CD4-positive, alpha-beta memory T cell (primary cell): ENCODE results near the gene SLC39A5. TPM values are rescaled to one million over a fixed set of nuclear protein-coding genes. Genes with fewer than 3 reads are reported as not detected.
A peak's percentile ranks its signal among the peaks of the same experiment; 100 is the strongest.

Experiments
- CTCF ChIA-PET: fragments of 350-600 bp; sonication (Branson Sonifier 250); formaldehyde crosslinking; loops from one replicate; lab custom pipeline; 2021; ENCODE audit warnings: inconsistent platforms; ENCODE audit not compliant: partially characterized antibody; lab: Charles Lee
- POLR2A ChIA-PET: fragments of 350-600 bp; sonication (Branson Sonifier 250); formaldehyde crosslinking; loops from one replicate; lab custom pipeline; 2021; ENCODE audit not compliant: partially characterized antibody; lab: Charles Lee
- DNase-seq, 5 donors: peaks; one replicate each; pipeline versions ENCODE4 v3.0.0 to v3.0.0-alpha.2; 2020 to 2022; ENCODE audit warnings: mixed read lengths in 1 of 5
- H3K27ac ChIP-seq: one replicate; pipeline ENCODE4 v1.7.0; 2013; ENCODE audit warnings: low read depth, low read length
- H3K27me3 ChIP-seq: 2 replicates; pipeline ENCODE4 v1.7.0; 2013; ENCODE audit warnings: mild to moderate bottlenecking, low read length, moderate library complexity; ENCODE audit not compliant: insufficient read depth
- H3K36me3 ChIP-seq: 2 replicates; pipeline ENCODE4 v1.7.0; 2013; ENCODE audit warnings: mild to moderate bottlenecking, low read length, moderate library complexity; ENCODE audit not compliant: insufficient read depth
- H3K4me1 ChIP-seq: 2 replicates; pipeline ENCODE4 v1.7.0; 2013; ENCODE audit warnings: mild to moderate bottlenecking, low read length, moderate library complexity; ENCODE audit not compliant: insufficient read depth
- H3K4me3 ChIP-seq, 2 donors: one replicate each; pipeline ENCODE4 v1.7.0; 2013; ENCODE audit warnings: low read length in 2 of 2, mild to moderate bottlenecking in 1 of 2
- H3K9me3 ChIP-seq, 2 donors: one replicate each; pipeline ENCODE4 v1.7.0; 2013; ENCODE audit warnings: low read length in 2 of 2, control low read depth in 1 of 2; ENCODE audit not compliant: control insufficient read depth in 1 of 2
- H3K27ac Mint-ChIP-seq, 7 donors: one replicate each; pipeline ENCODE4 v1.8.0; 2020 to 2021; ENCODE audit warnings: mixed read lengths in 7 of 7, mild to moderate bottlenecking in 6 of 7, inconsistent platforms in 3 of 7, moderate library complexity in 3 of 7
- H3K27me3 Mint-ChIP-seq, 2 donors: one replicate each; pipeline ENCODE4 v1.8.0; 2020 to 2021; ENCODE audit warnings: mixed read lengths in 2 of 2
- H3K36me3 Mint-ChIP-seq, 2 donors: one replicate each; pipeline ENCODE4 v1.8.0; 2020 to 2021; ENCODE audit warnings: mixed read lengths in 2 of 2, inconsistent platforms in 1 of 2, mild to moderate bottlenecking in 1 of 2
- H3K4me1 Mint-ChIP-seq, 4 donors: one replicate each; pipeline ENCODE4 v1.8.0; 2020 to 2021; ENCODE audit warnings: mixed read lengths in 4 of 4, mild to moderate bottlenecking in 1 of 4
- H3K4me3 Mint-ChIP-seq, 8 donors: one replicate each; pipeline ENCODE4 v1.8.0; 2020 to 2021; ENCODE audit warnings: mixed read lengths in 8 of 8, mild to moderate bottlenecking in 7 of 8, moderate library complexity in 6 of 8, inconsistent platforms in 3 of 8
- H3K9me3 Mint-ChIP-seq, 8 donors: one replicate each; pipeline ENCODE4 v1.8.0; 2020 to 2021; ENCODE audit warnings: mixed read lengths in 8 of 8, mild to moderate bottlenecking in 5 of 8, inconsistent platforms in 3 of 8, moderate library complexity in 1 of 8
- intact Hi-C: fragments of 100-400 bp; cut with micrococcal nuclease; formaldehyde crosslinking; loops from one replicate; pipeline ENCODE4 v1.15.1; 2023
- polyA plus RNA-seq, 2 donors: library from polyadenylated mRNA; unstranded; fragments of 300-500 nt; fragmentation: Illumina TruSeq; gene quantifications; one replicate each; pipeline ENCODE4 v1.2.3, GENCODE V29; 2021
- total RNA-seq, 2 experiments: library from RNA; stranded (reverse); gene quantifications; one replicate each; pipeline ENCODE4 v1.2.3, GENCODE V29; 2021

The SLC39A5 gene
- total RNA-seq (1 to 10 TPM in 1 of 2 experiments, under 1 TPM in 1; 0.64 to 2.1 TPM), polyA plus RNA-seq (not detected)

DNA sequence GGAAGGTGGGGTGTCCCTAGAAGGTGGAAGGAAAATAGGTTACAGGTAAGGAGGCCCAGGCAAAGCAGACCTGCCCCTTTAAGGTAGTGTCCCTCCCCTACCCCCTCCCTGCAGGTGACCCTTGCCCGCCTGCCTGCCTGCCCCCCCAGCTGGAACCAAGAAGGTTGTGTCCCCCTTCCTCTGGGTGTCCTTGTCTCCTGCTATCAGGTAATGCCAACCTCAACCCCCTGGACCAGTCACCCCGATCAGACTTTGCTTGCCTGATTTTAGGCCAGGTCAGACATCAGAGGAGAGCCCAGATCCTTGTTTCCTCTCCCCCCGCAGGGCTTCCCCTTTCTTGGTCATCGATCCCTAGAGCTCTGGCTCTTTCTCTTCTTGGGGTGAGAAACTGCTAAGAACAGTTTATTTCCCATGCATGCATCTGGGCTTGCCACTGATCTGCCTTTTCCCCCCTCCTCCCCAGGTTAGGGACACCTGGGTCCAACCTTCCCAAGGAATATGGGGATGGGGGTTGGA lies at the start of gene SLC39A5:
Gene SLC39A5 (plus strand): TSS at position 136 of the 516 bp plus-strand sequence. CDS start 1,224 bp downstream, outside the sequence.
- H3K4me1 ChIP-seq = peaks cover 9% of the 10 kb centered on the region
- H3K4me3 Mint-ChIP-seq = no peak within 1 kb of the TSS
- no peak within 1 kb of the TSS for H3K27ac ChIP-seq
- H3K27me3 ChIP-seq = no peaks in the 10 kb centered on the region
- peak within 1 kb of the TSS in 3 of 7 donors; percentile 17 to 32 (median 20) for H3K27ac Mint-ChIP-seq
- POLR2A ChIA-PET = no interaction called here
- H3K36me3 ChIP-seq = no peaks in the 10 kb centered on the region
- DNase-seq = no peak
- CTCF ChIA-PET = interaction anchor here (1.1 kb wide), 1 partner anchor 40 kb away, joined by 3 read pairs; the partner anchor contains the start of gene SMARCC2
- no peak within 1 kb of the TSS for H3K4me3 ChIP-seq
- H3K27me3 Mint-ChIP-seq = no peaks in the 10 kb centered on the region
- no peaks in the 10 kb centered on the region for H3K9me3 ChIP-seq
- peaks cover 0 to 11% of the 10 kb centered on the region in 2 donors for H3K36me3 Mint-ChIP-seq
- peaks cover 0 to 2% (median 0%) of the 10 kb centered on the region in 8 donors for H3K9me3 Mint-ChIP-seq
- peaks cover 4 to 10% (median 7%) of the 10 kb centered on the region in 4 donors for H3K4me1 Mint-ChIP-seq
- intact Hi-C loops = no loop called here

DNA sequence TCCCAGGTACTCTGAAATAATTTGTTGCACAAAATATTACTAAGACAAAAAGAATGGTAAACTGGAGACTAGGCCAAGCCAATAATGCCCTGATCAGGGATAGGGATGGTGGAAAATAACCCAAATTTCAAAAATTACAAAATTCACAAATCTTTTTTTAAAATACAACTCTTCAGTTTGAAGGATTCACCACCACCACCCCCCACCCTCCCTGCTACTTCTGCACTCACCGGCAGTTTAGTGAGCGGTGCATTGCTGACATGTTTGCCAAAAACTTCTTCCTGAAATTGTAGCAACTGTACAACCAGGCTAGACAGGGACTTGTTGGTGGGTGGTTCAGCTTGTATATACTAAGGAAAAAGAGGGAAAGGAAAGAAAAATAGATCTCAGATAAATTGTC lies 42.9 kb upstream of the SLC39A5 start:
- peaks cover 24% of the 10 kb centered on the region for H3K4me1 ChIP-seq
- ChIA-PET CTCF (interaction anchor here (1.4 to 6.4 kb wide), 4 partner anchors 11 to 83 kb away, joined by 3 to 264 read pairs (median 10); partner anchors contain the start of genes ESYT1, MYL6, PA2G4 and RPL41), POLR2A (interaction anchor here (1.8 to 6.2 kb wide), 4 partner anchors 22 to 60 kb away, joined by 10 to 245 read pairs (median 70); partner anchors contain the start of genes ESYT1, MYL6 and RNF41)
- no peaks in the 10 kb centered on the region for H3K9me3 ChIP-seq
- H3K4me3 ChIP-seq = no peak overlapping the region
- Mint-ChIP-seq H3K9me3 (peaks cover 0 to 3% (median 0%) of the 10 kb centered on the region in 8 donors), H3K4me3 (peak overlapping the region in 3 of 8 donors; percentile 15 to 92 (median 43)), H3K27ac (peak overlapping the region in 6 of 7 donors; percentile 50 to 100 (median 95)), H3K27me3 (peaks cover 0 to 2% of the 10 kb centered on the region in 2 donors), H3K36me3 (peaks cover 19 to 63% of the 10 kb centered on the region in 2 donors), H3K4me1 (peaks cover 19 to 47% (median 32%) of the 10 kb centered on the region in 4 donors)
- peak overlapping the region; percentile 91 for H3K27ac ChIP-seq
- no peaks in the 10 kb centered on the region for H3K27me3 ChIP-seq
- H3K36me3 ChIP-seq = peaks cover 39% of the 10 kb centered on the region
- intact Hi-C loops = no loop called here
- DNase-seq = no peak

DNA sequence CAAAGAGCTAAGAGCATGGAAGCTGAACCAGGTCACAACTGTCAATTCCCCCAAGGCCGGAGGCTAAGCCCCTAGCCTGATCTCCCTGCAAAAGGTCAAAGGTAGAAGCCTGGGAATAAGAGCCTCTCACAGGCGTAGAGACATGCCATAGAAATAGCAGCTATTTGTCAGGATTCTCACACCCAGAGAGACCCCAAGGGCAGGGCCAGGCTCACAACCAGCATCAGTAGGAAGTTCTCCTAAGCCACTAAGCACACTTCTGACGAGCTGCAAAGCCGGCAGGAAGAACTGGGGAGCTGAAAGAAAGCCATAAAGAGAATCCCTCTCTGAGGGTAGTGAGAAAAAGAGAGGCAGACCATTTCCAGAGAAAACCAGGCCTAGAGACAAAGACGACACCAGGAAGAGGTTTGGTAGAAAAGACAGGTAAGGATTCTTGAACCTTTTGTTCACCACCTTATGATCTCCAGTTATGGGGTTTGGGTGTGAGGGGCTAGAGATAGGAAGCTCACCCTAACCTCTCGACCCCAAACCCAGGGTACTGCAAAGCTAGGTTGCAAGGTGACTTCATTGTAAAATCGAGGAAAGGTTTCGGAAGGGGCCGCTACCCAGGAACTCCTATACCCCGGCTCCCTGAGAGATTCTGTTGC lies 41.6 kb upstream of the SLC39A5 start:
- Histone ChIP-seq H3K4me3 (peak overlapping the region; percentile 65 to 67), H3K4me1 (peaks cover 24% of the 10 kb centered on the region), H3K27me3 (no peaks in the 10 kb centered on the region), H3K27ac (peak overlapping the region; percentile 91), H3K9me3 (no peaks in the 10 kb centered on the region), H3K36me3 (peaks cover 33% of the 10 kb centered on the region)
- Mint-ChIP-seq H3K4me1 (peaks cover 24 to 54% (median 40%) of the 10 kb centered on the region in 4 donors), H3K27me3 (peaks cover 0 to 2% of the 10 kb centered on the region in 2 donors), H3K9me3 (peaks cover 0 to 3% (median 0%) of the 10 kb centered on the region in 8 donors), H3K36me3 (peaks cover 19 to 58% of the 10 kb centered on the region in 2 donors), H3K4me3 (peak overlapping the region; percentile 87 to 94 (median 91)), H3K27ac (peak overlapping the region; percentile 88 to 100 (median 94))
- intact Hi-C loops = loop anchor here (1.0 to 2.0 kb wide), 3 partner anchors 31 to 449 kb away; partner anchors contain the start of gene COQ10A
- DNase-seq = peak in 2 of 5 donors; percentile 6 to 17
- ChIA-PET CTCF (interaction anchor here (0.9 to 6.4 kb wide), 19 partner anchors 13 to 449 kb away, joined by 3 to 264 read pairs (median 8); partner anchors contain the start of genes ANKRD52, ESYT1, PA2G4 and RNF41), POLR2A (interaction anchor here (0.7 to 6.2 kb wide), 21 partner anchors 10 to 450 kb away, joined by 3 to 245 read pairs (median 11); partner anchors contain the start of genes ANKRD52, CNPY2, ESYT1 and IL23A)

DNA sequence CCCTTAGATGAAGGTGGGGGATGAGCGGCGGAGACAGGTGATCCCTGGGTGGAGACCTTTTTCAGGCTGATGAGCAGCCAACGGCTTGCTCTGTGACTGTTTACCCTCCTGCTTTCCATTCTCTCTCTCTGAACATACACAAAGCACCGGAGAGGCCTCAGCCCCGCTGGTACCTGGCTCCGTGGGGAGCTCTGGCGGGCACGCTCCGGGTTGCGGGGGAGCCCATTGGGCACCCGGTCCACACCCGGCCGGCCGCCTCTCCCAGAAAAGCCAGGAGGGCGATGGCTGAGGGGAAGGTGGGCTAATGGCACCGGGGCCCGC lies 41.1 kb upstream of the SLC39A5 start:
- H3K27ac Mint-ChIP-seq = peak overlapping the region; percentile 88 to 100 (median 94)

GRCh38 chr12:56189099-56189917 lies 40.5 kb upstream of the SLC39A5 start, which contains the start of gene SMARCC2:
SMARCC2 (minus strand) TSS chr12:56189483; CDS start chr12:56189461, 22 bp downstream.
- H3K4me1 Mint-ChIP-seq = peaks cover 27 to 54% (median 43%) of the 10 kb centered on the region in 4 donors
- peak within 1 kb of the TSS; percentile 87 to 93 for H3K4me3 ChIP-seq
- ChIA-PET CTCF (interaction anchor here (0.7 to 6.4 kb wide), 52 partner anchors 8 to 451 kb away, joined by 3 to 264 read pairs (median 5); partner anchors contain the start of genes ANKRD52, CNPY2, ESYT1 and MYL6), POLR2A (interaction anchor here (0.6 to 6.2 kb wide), 50 partner anchors 8 to 499 kb away, joined by 3 to 245 read pairs (median 6); partner anchors contain the start of genes ANKRD52, CNPY2, COQ10A and ERBB3)
- peaks cover 12 to 50% of the 10 kb centered on the region in 2 donors for H3K36me3 Mint-ChIP-seq
- intact Hi-C loops = loop anchor here (1.0 to 2.0 kb wide), 5 partner anchors 63 to 451 kb away; partner anchors contain the start of gene COQ10A
- peaks cover 22% of the 10 kb centered on the region for H3K36me3 ChIP-seq
- H3K9me3 Mint-ChIP-seq = peaks cover 0 to 3% (median 0%) of the 10 kb centered on the region in 8 donors
- peaks cover 0 to 2% of the 10 kb centered on the region in 2 donors for H3K27me3 Mint-ChIP-seq
- H3K4me3 Mint-ChIP-seq = peak within 1 kb of the TSS; percentile 94 to 98 (median 96)
- no peaks in the 10 kb centered on the region for H3K27me3 ChIP-seq
- no peaks in the 10 kb centered on the region for H3K9me3 ChIP-seq
- H3K27ac ChIP-seq = peak within 1 kb of the TSS; percentile 91
- H3K4me1 ChIP-seq = peaks cover 24% of the 10 kb centered on the region
- peak; percentile 84 to 88 (median 85) for DNase-seq
- H3K27ac Mint-ChIP-seq = peak within 1 kb of the TSS; percentile 97 to 100 (median 98)

More for the DNA sequence above, 41.1 kb upstream of the SLC39A5 start:
- H3K4me3 ChIP-seq = peak overlapping the region; percentile 65 to 67
- ChIA-PET CTCF (interaction anchor here (0.8 to 6.4 kb wide), 23 partner anchors 7 to 450 kb away, joined by 3 to 264 read pairs (median 8); partner anchors contain the start of genes ANKRD52, ESYT1, PA2G4 and RNF41), POLR2A (interaction anchor here (0.7 to 6.2 kb wide), 28 partner anchors 8 to 450 kb away, joined by 3 to 245 read pairs (median 10); partner anchors contain the start of genes ANKRD52, CNPY2, ESYT1 and IL23A)
- H3K9me3 ChIP-seq = no peaks in the 10 kb centered on the region
- H3K27me3 Mint-ChIP-seq = peaks cover 0 to 2% of the 10 kb centered on the region in 2 donors
- H3K36me3 ChIP-seq = peaks cover 28% of the 10 kb centered on the region
- H3K4me1 ChIP-seq = peaks cover 24% of the 10 kb centered on the region
- H3K4me1 Mint-ChIP-seq = peaks cover 27 to 54% (median 43%) of the 10 kb centered on the region in 4 donors
- peaks cover 18 to 55% of the 10 kb centered on the region in 2 donors for H3K36me3 Mint-ChIP-seq
- H3K4me3 Mint-ChIP-seq = peak overlapping the region; percentile 87 to 94 (median 91)
- H3K27me3 ChIP-seq = no peaks in the 10 kb centered on the region
- peak overlapping the region; percentile 91 for H3K27ac ChIP-seq
- intact Hi-C loops = loop anchor here (1.0 to 2.0 kb wide), 6 partner anchors 31 to 450 kb away; partner anchors contain the start of gene COQ10A
- DNase-seq = peak in 4 of 5 donors; percentile 24 to 28 (median 25)
- H3K9me3 Mint-ChIP-seq = peaks cover 0 to 3% (median 0%) of the 10 kb centered on the region in 8 donors
